Common myeloid progenitor, CD34-positive (primary cell): ENCODE data around the gene TLR8.

Experiments
- CTCF ChIA-PET: fragments of 350-600 bp; sonication (Branson Sonifier 250); formaldehyde crosslinking; loops from one replicate; lab custom pipeline; 2021; ENCODE audit warnings: antibody characterized with exemption; lab: Charles Lee
- POLR2A ChIA-PET: fragments of 350-600 bp; sonication (Branson Sonifier 250); formaldehyde crosslinking; loops from one replicate; lab custom pipeline; 2021; ENCODE audit warnings: antibody characterized with exemption; lab: Charles Lee
- DNase-seq, 3 donors: peaks; one replicate each; pipeline versions ENCODE4 v3.0.0 to v3.0.0-alpha.2; 2013
- H3K27ac ChIP-seq, 2 experiments: 1 replicate in 1 of 2; 2 replicates in 1 of 2; pipeline ENCODE4 v1.7.0; 2013; ENCODE audit warnings: inconsistent platforms in 2 of 2, low read length in 2 of 2, mild to moderate bottlenecking in 2 of 2, low read depth in 1 of 2, moderate library complexity in 1 of 2; ENCODE audit not compliant: severe bottlenecking in 2 of 2, insufficient read depth in 1 of 2, poor library complexity in 1 of 2
- H3K27me3 ChIP-seq, 5 experiments: replicated peaks in 2 of 5; 1 replicate in 3 of 5; 2 replicates in 2 of 5; pipeline versions ENCODE4 v1.6.1 to v1.7.0; 2013; ENCODE audit warnings: low read length in 4 of 5, mild to moderate bottlenecking in 2 of 5, moderate library complexity in 2 of 5, inconsistent platforms in 1 of 5; ENCODE audit not compliant: insufficient read depth in 5 of 5, control insufficient read depth in 4 of 5
- H3K36me3 ChIP-seq, 4 experiments: 1 replicate in 2 of 4; 2 replicates in 2 of 4; pipeline versions ENCODE4 v1.6.1 to v1.7.0; 2013; ENCODE audit warnings: low read length in 3 of 4, control low read depth in 1 of 4, mild to moderate bottlenecking in 1 of 4; ENCODE audit not compliant: control insufficient read depth in 4 of 4, insufficient read depth in 4 of 4
- H3K4me1 ChIP-seq, 4 experiments: 1 replicate in 3 of 4; 2 replicates in 1 of 4; pipeline versions ENCODE4 v1.6.1 to v1.7.1; 2013; ENCODE audit warnings: low read length in 3 of 4, mild to moderate bottlenecking in 3 of 4, control low read depth in 1 of 4, inconsistent platforms in 1 of 4, moderate library complexity in 1 of 4; ENCODE audit not compliant: control insufficient read depth in 4 of 4, insufficient read depth in 4 of 4; ENCODE audit errors: control extremely low read depth in 1 of 4
- H3K4me3 ChIP-seq, 7 experiments: 1 replicate in 4 of 7; 2 replicates in 3 of 7; pipeline versions ENCODE4 v1.5.1 to v1.7.0; 2013; ENCODE audit warnings: mild to moderate bottlenecking in 7 of 7, low read length in 6 of 7, moderate library complexity in 6 of 7, inconsistent platforms in 2 of 7, low read depth in 2 of 7, control low read depth in 1 of 7; ENCODE audit not compliant: insufficient read depth in 4 of 7, control insufficient read depth in 1 of 7; ENCODE audit errors: extremely low read depth in 1 of 7
- H3K9me3 ChIP-seq, 5 experiments: 1 replicate in 4 of 5; 2 replicates in 1 of 5; pipeline versions ENCODE4 v1.6.1 to v1.7.1; 2013; ENCODE audit warnings: low read length in 4 of 5, mild to moderate bottlenecking in 2 of 5, inconsistent platforms in 1 of 5, low read depth in 1 of 5, moderate library complexity in 1 of 5; ENCODE audit not compliant: control insufficient read depth in 4 of 5, insufficient read depth in 2 of 5; ENCODE audit errors: control extremely low read depth in 1 of 5
- WGBS: methylation state at CpG from one replicate; pipeline ENCODE4 v1.1.5; 2013; ENCODE audit not compliant: insufficient coverage; 5-methylcytosine and 5-hydroxymethylcytosine counted together

Gene TLR8

GRCh38 chrX:12872741-12873140 is 33.7 kb upstream of the TLR8 start:
- peaks cover 0 to 3% (median 1%) of the 10 kb centered on the region in 4 experiments for H3K4me1 ChIP-seq
- H3K27me3 ChIP-seq, result peaks cover 0 to 14% (median 0%) of the 10 kb centered on the region in 5 experiments
- H3K27ac ChIP-seq, result no peak overlapping the region
- no peaks in the 10 kb centered on the region for H3K9me3 ChIP-seq
- WGBS, result 89% methylated on average over 4 of the region's 4 CpGs
- H3K4me3 ChIP-seq, result no peak overlapping the region
- H3K36me3 ChIP-seq, result no peaks in the 10 kb centered on the region
- DNase-seq, result no peak
- POLR2A ChIA-PET, result no interaction called here
- CTCF ChIA-PET, result no interaction called here

GRCh38 chrX:12874581-12874980 is 31.8 kb upstream of the TLR8 start:
- Histone ChIP-seq H3K36me3 (no peaks in the 10 kb centered on the region), H3K4me3 (no peak overlapping the region), H3K4me1 (no peaks in the 10 kb centered on the region), H3K27me3 (peaks cover 0 to 15% (median 0%) of the 10 kb centered on the region in 5 experiments), H3K9me3 (no peaks in the 10 kb centered on the region), H3K27ac (no peak overlapping the region)
- WGBS, result 33% methylated on average over 1 of the region's 4 CpGs
- CTCF ChIA-PET, result no interaction called here
- DNase-seq, result peak in 1 of 3 donors; percentile 13
- POLR2A ChIA-PET, result no interaction called here

GRCh38 chrX:12877386-12877785 is 29.0 kb upstream of the TLR8 start:
- no peaks in the 10 kb centered on the region for H3K9me3 ChIP-seq
- DNase-seq, result no peak
- ChIA-PET POLR2A (no interaction called here), CTCF (no interaction called here)
- no peak overlapping the region for H3K4me3 ChIP-seq
- no peak overlapping the region for H3K27ac ChIP-seq
- no peaks in the 10 kb centered on the region for H3K36me3 ChIP-seq
- 95% methylated on average over 7 of the region's 8 CpGs for WGBS
- H3K27me3 ChIP-seq, result peaks cover 0 to 9% (median 0%) of the 10 kb centered on the region in 5 experiments
- no peaks in the 10 kb centered on the region for H3K4me1 ChIP-seq

GRCh38 chrX:12878536-12878935 is 27.9 kb upstream of the TLR8 start:
- POLR2A ChIA-PET, result no interaction called here
- no peak overlapping the region for H3K4me3 ChIP-seq
- H3K9me3 ChIP-seq, result no peaks in the 10 kb centered on the region
- H3K27me3 ChIP-seq, result peaks cover 0 to 7% (median 0%) of the 10 kb centered on the region in 5 experiments
- CTCF ChIA-PET, result no interaction called here
- 100% methylated on average over 1 of the region's 1 CpG for WGBS
- H3K4me1 ChIP-seq, result no peaks in the 10 kb centered on the region
- no peak overlapping the region for H3K27ac ChIP-seq
- H3K36me3 ChIP-seq, result no peaks in the 10 kb centered on the region
- no peak for DNase-seq

DNA sequence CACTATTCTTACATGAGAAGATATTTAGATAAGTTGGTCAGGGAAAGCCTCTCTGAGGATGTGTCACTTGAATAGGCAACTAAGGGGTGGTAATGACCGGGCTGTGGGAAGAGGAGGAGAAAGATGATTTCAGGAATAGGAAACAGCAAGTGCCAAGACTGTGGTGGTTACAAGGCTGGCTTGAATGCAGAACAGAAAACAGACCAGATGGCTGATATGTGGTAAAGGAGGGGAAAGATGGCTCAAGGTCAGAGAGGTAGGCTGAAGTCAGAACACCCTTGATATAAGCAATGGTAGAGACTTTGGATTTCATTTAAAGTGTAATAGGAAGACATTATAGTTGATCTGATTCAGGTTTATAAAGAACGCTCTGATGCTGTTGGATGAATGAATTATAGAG is 24.5 kb upstream of the TLR8 start:
- ChIA-PET CTCF (no interaction called here), POLR2A (no interaction called here)
- no peak for DNase-seq
- Histone ChIP-seq H3K36me3 (no peaks in the 10 kb centered on the region), H3K27ac (no peak overlapping the region), H3K27me3 (peaks cover 0 to 10% (median 0%) of the 10 kb centered on the region in 5 experiments), H3K4me1 (no peaks in the 10 kb centered on the region), H3K4me3 (no peak overlapping the region), H3K9me3 (no peaks in the 10 kb centered on the region)
- 88% methylated on average over 1 of the region's 2 CpGs for WGBS

- Histone ChIP-seq H3K27ac (no peak overlapping the region), H3K4me3 (no peak overlapping the region), H3K27me3 (peaks cover 0 to 3% (median 0%) of the 10 kb centered on the region in 5 experiments), H3K36me3 (no peaks in the 10 kb centered on the region), H3K9me3 (no peaks in the 10 kb centered on the region), H3K4me1 (peaks cover 0 to 8% (median 2%) of the 10 kb centered on the region in 4 experiments)
- CTCF ChIA-PET, result no interaction called here
- 64% methylated on average over 4 of the region's 5 CpGs for WGBS
- POLR2A ChIA-PET, result no interaction called here
- no peak for DNase-seq
Measured at GRCh38 chrX:12885508-12885907, 20.9 kb upstream of the TLR8 start.

- Histone ChIP-seq H3K4me1 (peaks cover 4 to 14% (median 7%) of the 10 kb centered on the region in 4 experiments), H3K27me3 (peaks cover 0 to 7% (median 0%) of the 10 kb centered on the region in 5 experiments), H3K4me3 (no peak overlapping the region), H3K9me3 (no peaks in the 10 kb centered on the region), H3K36me3 (no peaks in the 10 kb centered on the region), H3K27ac (no peak overlapping the region)
- no peak for DNase-seq
- POLR2A ChIA-PET, result no interaction called here
- WGBS, result 100% methylated on average over 2 of the region's 3 CpGs
- CTCF ChIA-PET, result no interaction called here
Measured at GRCh38 chrX:12886545-12886944, 19.9 kb upstream of the TLR8 start.
